H9 (cell line): Measurements from ENCODE around the gene GLB1L3. TPM values are rescaled to one million over a fixed set of nuclear protein-coding genes. Genes with fewer than 3 reads are reported as not detected.

Experiments used
- DNase-seq: peaks from one replicate; pipeline ENCODE4 v3.0.0-alpha.2; 2017
- H2AFZ ChIP-seq: one replicate; pipeline ENCODE4 v1.6.1; 2013; ENCODE audit warnings: mild to moderate bottlenecking, low read length, control low read depth, moderate library complexity
- H2AK5ac ChIP-seq: 2 replicates; pipeline ENCODE4 v1.6.1; 2013; ENCODE audit warnings: low read length, control low read depth, mixed read lengths; ENCODE audit not compliant: insufficient read length
- H2BK120ac ChIP-seq: one replicate; pipeline ENCODE4 v1.6.1; 2013; ENCODE audit warnings: low read depth, mild to moderate bottlenecking, low read length, control low read depth, inconsistent platforms; ENCODE audit not compliant: poor library complexity, severe bottlenecking
- H2BK12ac ChIP-seq: 2 replicates; pipeline ENCODE4 v1.6.1; 2013; ENCODE audit warnings: low read length, control low read depth, mixed read lengths, low read depth; ENCODE audit not compliant: insufficient read length
- H2BK15ac ChIP-seq: 2 replicates; pipeline ENCODE4 v1.6.1; 2013; ENCODE audit warnings: low read depth, low read length, control low read depth
- H2BK20ac ChIP-seq: one replicate; pipeline ENCODE4 v1.6.1; 2013; ENCODE audit warnings: low read depth, mild to moderate bottlenecking, low read length, control low read depth, inconsistent platforms; ENCODE audit not compliant: poor library complexity, severe bottlenecking
- H2BK5ac ChIP-seq: 2 replicates; pipeline ENCODE4 v1.6.1; 2013; ENCODE audit warnings: low read length, control low read depth, mixed read lengths; ENCODE audit not compliant: insufficient read length
- H3K14ac ChIP-seq: 2 replicates; pipeline ENCODE4 v1.6.1; 2013; ENCODE audit warnings: low read length, control low read depth; ENCODE audit not compliant: insufficient read depth
- H3K18ac ChIP-seq: 2 replicates; pipeline ENCODE4 v1.6.1; 2013; ENCODE audit warnings: low read depth, mild to moderate bottlenecking, mixed read lengths, low read length, control low read depth; ENCODE audit not compliant: insufficient read length
- H3K23ac ChIP-seq: 2 replicates; pipeline ENCODE4 v1.6.1; 2013; ENCODE audit warnings: low read length, control low read depth, mixed read lengths, low read depth; ENCODE audit not compliant: insufficient read length
- H3K23me2 ChIP-seq: 2 replicates; pipeline ENCODE4 v1.6.1; 2013; ENCODE audit warnings: low read depth, mild to moderate bottlenecking, mixed read lengths, low read length, control low read depth; ENCODE audit not compliant: insufficient read length, poor library complexity, severe bottlenecking
- H3K27ac ChIP-seq: 2 replicates; pipeline ENCODE4 v1.5.1; 2013; ENCODE audit warnings: low read length, control low read depth, mixed read lengths, low read depth; ENCODE audit not compliant: insufficient read length
- H3K27me3 ChIP-seq: 2 replicates; pipeline ENCODE4 v1.6.1; 2013; ENCODE audit warnings: low read length, control low read depth, inconsistent platforms; ENCODE audit not compliant: insufficient read depth
- H3K4ac ChIP-seq: 2 replicates; pipeline ENCODE4 v1.6.1; 2013; ENCODE audit warnings: low read depth, mild to moderate bottlenecking, control low read depth, inconsistent platforms, low read length, moderate library complexity
- H3K4me1 ChIP-seq: 2 replicates; pipeline ENCODE4 v1.6.1; 2013; ENCODE audit warnings: low read length, control low read depth, inconsistent platforms; ENCODE audit not compliant: insufficient read depth
- H3K4me2 ChIP-seq: 2 replicates; pipeline ENCODE4 v1.6.1; 2013; ENCODE audit warnings: low read length, control low read depth, mixed read lengths; ENCODE audit not compliant: insufficient read length, insufficient read depth
- H3K56ac ChIP-seq: 2 replicates; pipeline ENCODE4 v1.6.1; 2013; ENCODE audit warnings: low read depth, mild to moderate bottlenecking, mixed read lengths, low read length, control low read depth; ENCODE audit not compliant: insufficient read length
- H3K79me1 ChIP-seq: 2 replicates; pipeline ENCODE4 v1.6.1; 2013; ENCODE audit warnings: low read depth, mild to moderate bottlenecking, moderate library complexity, low read length, control low read depth, inconsistent platforms; ENCODE audit not compliant: insufficient read depth, poor library complexity, severe bottlenecking
- H3K79me2 ChIP-seq: 2 replicates; pipeline ENCODE4 v1.6.1; 2013; ENCODE audit warnings: low read length, control low read depth, inconsistent platforms; ENCODE audit not compliant: insufficient read depth
- H3K9ac ChIP-seq: 2 replicates; pipeline ENCODE4 v1.6.1; 2013; ENCODE audit warnings: low read length, control low read depth, mixed read lengths; ENCODE audit not compliant: insufficient read length; ENCODE audit errors: extremely low read depth
- H3K9me3 ChIP-seq: one replicate; pipeline ENCODE4 v1.6.1; 2013; ENCODE audit warnings: low read depth, low read length, inconsistent platforms; ENCODE audit not compliant: control insufficient read depth
- H3T11ph ChIP-seq: one replicate; pipeline ENCODE4 v1.6.1; 2013; ENCODE audit warnings: mild to moderate bottlenecking, low read length, control low read depth, inconsistent platforms
- H4K20me1 ChIP-seq: one replicate; pipeline ENCODE4 v1.6.1; 2013; ENCODE audit not compliant: control insufficient read depth, insufficient read length, insufficient read depth
- H4K5ac ChIP-seq: 2 replicates; pipeline ENCODE4 v1.6.1; 2013; ENCODE audit warnings: low read depth, mild to moderate bottlenecking, mixed read lengths, low read length, control low read depth; ENCODE audit not compliant: insufficient read length
- H4K8ac ChIP-seq: replicated peaks from 2 replicates; pipeline ENCODE4 v1.6.1; 2013; ENCODE audit warnings: low read length, control low read depth, mixed read lengths, low read depth; ENCODE audit not compliant: insufficient read length
- H4K91ac ChIP-seq: 2 replicates; pipeline ENCODE4 v1.6.1; 2013; ENCODE audit warnings: low read depth, mild to moderate bottlenecking, moderate library complexity, mixed read lengths, low read length, control low read depth; ENCODE audit not compliant: insufficient read length
- H3K27ac Mint-ChIP-seq, 3 experiments: 2 replicates in 2 of 3; 3 replicates in 1 of 3; pipeline ENCODE4 v1.8.0; 2020 to 2021; ENCODE audit warnings: mixed read lengths in 3 of 3, mild to moderate bottlenecking in 1 of 3, moderate library complexity in 1 of 3
- H3K27me3 Mint-ChIP-seq: 2 replicates; pipeline ENCODE4 v1.8.0; 2021; ENCODE audit warnings: low read depth, mild to moderate bottlenecking, moderate library complexity, mixed read lengths
- H3K36me3 Mint-ChIP-seq, 3 experiments: 2 replicates in 2 of 3; 3 replicates in 1 of 3; pipeline ENCODE4 v1.8.0; 2020 to 2021; ENCODE audit warnings: low read depth in 3 of 3, mixed read lengths in 3 of 3; ENCODE audit not compliant: insufficient read depth in 1 of 3
- H3K4me1 Mint-ChIP-seq, 2 experiments: 2 replicates each; pipeline ENCODE4 v1.8.0; 2020; ENCODE audit warnings: mixed read lengths in 2 of 2
- H3K4me3 Mint-ChIP-seq, 2 experiments: 2 replicates in 1 of 2; 3 replicates in 1 of 2; pipeline ENCODE4 v1.8.0; 2020 to 2021; ENCODE audit warnings: mild to moderate bottlenecking in 2 of 2, mixed read lengths in 2 of 2, moderate library complexity in 1 of 2
- H3K9me3 Mint-ChIP-seq, 2 experiments: 2 replicates in 1 of 2; 3 replicates in 1 of 2; pipeline ENCODE4 v1.8.0; 2020; ENCODE audit warnings: mild to moderate bottlenecking in 2 of 2, mixed read lengths in 2 of 2, moderate library complexity in 1 of 2
- WGBS: extraction: QIAGEN DNeasy Blood & Tissue Kit; methylation state at CpG from one replicate; pipeline ENCODE4 v1.1.7; 2013; ENCODE audit warnings: missing lambda C conversion rate, low lambda C conversion rate, mixed read lengths; ENCODE audit not compliant: insufficient read length; ENCODE audit errors: extremely low coverage; 5-methylcytosine and 5-hydroxymethylcytosine counted together
- total RNA-seq: library from RNA; stranded (reverse); gene quantifications from 2 replicates; pipeline ENCODE4 v1.2.1, GENCODE V29; 2021
- TF ChIP-seq, protein P1 (sequence below): fragments of 200-600 bp; sonication (generic); conservative IDR thresholded peaks from 3 replicates; pipeline ENCODE4 v1.8.0; 2021; ENCODE audit warnings: antibody characterized with exemption, mild to moderate bottlenecking

GLB1L3 gene
- total RNA-seq, 1 experiment from 2014 or later = 11.2 TPM

DNA sequence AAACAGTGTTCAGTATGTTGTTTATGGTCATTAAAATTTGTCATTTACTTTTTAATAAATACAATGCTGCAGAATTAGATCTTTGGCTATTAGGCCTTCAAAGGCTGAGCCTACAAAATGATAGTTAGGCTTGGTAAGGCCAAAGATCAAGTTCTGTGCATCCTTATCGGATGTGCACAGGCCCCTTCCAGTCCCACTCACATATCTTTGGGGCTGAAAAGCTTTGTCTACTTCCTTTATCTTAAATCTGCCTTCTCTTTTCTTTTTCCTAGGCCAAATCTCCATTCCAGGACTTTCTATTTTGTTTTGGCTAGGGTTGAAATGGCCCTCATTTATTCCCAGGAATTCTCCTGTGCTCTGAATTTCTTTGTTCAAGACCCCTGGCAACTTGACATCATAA is 52.3 kb downstream of the GLB1L3 start:
- Histone ChIP-seq H3K23ac (no peak overlapping the region), H4K20me1 (no peaks in the 10 kb centered on the region), H3K14ac (no peak overlapping the region), H3K79me2 (no peaks in the 10 kb centered on the region), H2BK12ac (no peak overlapping the region), H3K4me1 (no peaks in the 10 kb centered on the region), H2AFZ (no peak overlapping the region), H3K27ac (no peak overlapping the region), H3K56ac (no peak overlapping the region), H3K9ac (no peak overlapping the region), H3K27me3 (no peaks in the 10 kb centered on the region; the same call in 1 of the 2 replicates), H3K18ac (no peak overlapping the region), H3K4me2 (no peak overlapping the region), H2BK120ac (no peak overlapping the region), H4K91ac (no peak overlapping the region), H3K79me1 (no peaks in the 10 kb centered on the region), H3K9me3 (no peaks in the 10 kb centered on the region), H2BK20ac (no peak overlapping the region), H3T11ph (no peak overlapping the region), H2BK15ac (no peak overlapping the region), H4K5ac (no peak overlapping the region), H3K23me2 (peaks cover 3% of the 10 kb centered on the region), H2BK5ac (no peak overlapping the region), H2AK5ac (no peak overlapping the region), H4K8ac (no peak overlapping the region), H3K4ac (no peak overlapping the region)
- Mint-ChIP-seq H3K4me3 (no peak overlapping the region), H3K27me3 (peaks cover 36% of the 10 kb centered on the region), H3K9me3 (no peaks in the 10 kb centered on the region), H3K36me3 (no peaks in the 10 kb centered on the region), H3K4me1 (peaks cover 24% of the 10 kb centered on the region in 2 experiments), H3K27ac (no peak overlapping the region)
- no CpG with 5 or more reads among the region's 1 CpG for WGBS
- TF ChIP-seq, protein P1, sequence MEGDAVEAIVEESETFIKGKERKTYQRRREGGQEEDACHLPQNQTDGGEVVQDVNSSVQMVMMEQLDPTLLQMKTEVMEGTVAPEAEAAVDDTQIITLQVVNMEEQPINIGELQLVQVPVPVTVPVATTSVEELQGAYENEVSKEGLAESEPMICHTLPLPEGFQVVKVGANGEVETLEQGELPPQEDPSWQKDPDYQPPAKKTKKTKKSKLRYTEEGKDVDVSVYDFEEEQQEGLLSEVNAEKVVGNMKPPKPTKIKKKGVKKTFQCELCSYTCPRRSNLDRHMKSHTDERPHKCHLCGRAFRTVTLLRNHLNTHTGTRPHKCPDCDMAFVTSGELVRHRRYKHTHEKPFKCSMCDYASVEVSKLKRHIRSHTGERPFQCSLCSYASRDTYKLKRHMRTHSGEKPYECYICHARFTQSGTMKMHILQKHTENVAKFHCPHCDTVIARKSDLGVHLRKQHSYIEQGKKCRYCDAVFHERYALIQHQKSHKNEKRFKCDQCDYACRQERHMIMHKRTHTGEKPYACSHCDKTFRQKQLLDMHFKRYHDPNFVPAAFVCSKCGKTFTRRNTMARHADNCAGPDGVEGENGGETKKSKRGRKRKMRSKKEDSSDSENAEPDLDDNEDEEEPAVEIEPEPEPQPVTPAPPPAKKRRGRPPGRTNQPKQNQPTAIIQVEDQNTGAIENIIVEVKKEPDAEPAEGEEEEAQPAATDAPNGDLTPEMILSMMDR = no peak
- DNase-seq = no peak
